GM18499 (cell line): ENCODE data around the gene PNPT1.
"Not testable (repeated sequence)": the region's sequence is repeated elsewhere in the genome, so short reads cannot be mapped to it uniquely, and the experiment has no call there.

Experiments used
- ATAC-seq: cut with Tn5 transposase; IDR thresholded peaks from one replicate; pipeline ENCODE4 v1.9.1; 2021; ENCODE audit warnings: moderate number of reproducible peaks; ENCODE audit not compliant: insufficient read depth, unreplicated experiment

The PNPT1 gene

GRCh38 chr2:55692740-55693139 lies 904 bp downstream of the PNPT1 start:
- ATAC-seq, result not testable (repeated sequence)

- ATAC-seq, result no peak
Measured at GRCh38 chr2:55672630-55673029, 21.0 kb downstream of the PNPT1 start.

DNA sequence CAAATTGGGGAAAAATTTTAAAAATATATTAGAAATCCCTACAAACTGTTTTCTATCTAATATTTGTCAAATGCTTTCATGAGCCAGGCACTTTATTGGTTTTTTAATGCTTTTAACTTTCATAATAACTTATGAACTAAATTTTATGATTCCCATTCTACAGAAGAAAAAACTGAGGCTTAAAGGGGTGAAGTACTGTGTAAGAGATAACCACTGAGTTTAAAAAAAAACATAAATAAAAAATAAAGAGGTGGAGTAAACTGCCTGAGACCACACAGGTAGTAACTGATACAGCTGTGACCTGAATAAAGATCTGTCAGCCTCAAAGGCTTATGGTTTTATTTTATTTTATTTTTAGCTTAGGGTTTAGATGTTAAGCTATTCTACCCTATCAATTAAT lies 24.7 kb downstream of the PNPT1 start:
- no peak for ATAC-seq

DNA sequence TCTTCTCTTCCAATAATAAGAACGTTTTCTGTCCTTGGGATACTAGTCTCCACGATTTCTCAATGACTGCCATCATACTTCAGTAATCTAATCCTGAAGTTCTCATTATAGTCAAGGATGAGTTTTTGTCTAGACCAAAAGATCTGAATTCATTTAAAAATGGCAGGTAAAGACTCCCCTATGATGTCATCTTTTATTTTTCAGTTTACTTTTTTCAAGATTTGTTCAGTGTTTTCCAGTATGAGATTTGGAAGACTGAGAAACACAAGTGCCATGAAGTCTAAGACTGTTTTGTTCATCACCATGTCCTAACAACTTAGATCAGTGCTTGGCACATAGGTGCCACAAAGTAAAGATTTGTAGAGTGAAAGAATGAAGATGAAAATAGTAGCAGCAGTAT lies 40.4 kb downstream of the PNPT1 start:
- no peak for ATAC-seq

GRCh38 chr2:55649211-55649610 lies 44.4 kb downstream of the PNPT1 start:
- ATAC-seq, result no peak

DNA sequence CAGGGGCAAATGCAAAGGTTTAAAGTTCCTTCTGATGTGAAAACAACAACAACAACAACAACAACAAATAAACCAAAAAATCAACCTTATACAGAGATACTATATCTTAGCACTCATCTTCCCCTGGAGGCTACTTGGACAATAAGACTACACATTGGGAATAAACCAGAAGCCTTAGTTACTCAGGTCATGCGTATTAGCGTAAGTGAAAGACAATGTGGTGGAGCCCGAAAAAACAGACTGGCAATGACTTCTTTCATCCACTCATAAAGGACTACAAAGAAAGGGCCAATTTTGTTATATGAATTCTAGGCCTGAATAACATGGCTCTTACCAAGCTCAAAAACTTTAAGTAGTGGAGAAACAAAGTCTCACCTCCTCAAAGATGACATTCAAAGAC lies 56.8 kb downstream of the PNPT1 start:
- no peak for ATAC-seq

DNA sequence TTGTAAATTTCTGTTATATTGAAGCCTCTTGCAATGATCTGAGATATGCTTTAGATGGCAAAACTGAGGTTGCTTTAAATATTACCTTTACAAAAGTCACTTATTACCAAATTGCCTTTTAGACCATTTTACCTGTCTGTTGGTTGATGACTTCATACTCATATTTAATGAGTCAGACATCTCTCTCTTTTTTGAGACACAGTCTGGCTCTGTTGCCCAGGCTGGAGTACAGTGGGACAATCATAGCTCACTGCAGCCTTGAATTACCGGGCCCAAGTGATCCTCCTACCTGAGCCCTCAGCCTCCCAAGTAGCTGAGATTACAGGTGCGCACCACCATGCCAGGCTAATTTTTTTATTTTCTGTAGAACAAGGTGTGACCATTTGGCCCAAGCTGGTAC lies 64.7 kb downstream of the PNPT1 start:
- no peak for ATAC-seq

- ATAC-seq, result no peak
Measured at GRCh38 chr2:55627915-55628314, 65.7 kb downstream of the PNPT1 start.

GRCh38 chr2:55621802-55622201 lies 71.8 kb downstream of the PNPT1 start:
- ATAC-seq, result no peak

DNA sequence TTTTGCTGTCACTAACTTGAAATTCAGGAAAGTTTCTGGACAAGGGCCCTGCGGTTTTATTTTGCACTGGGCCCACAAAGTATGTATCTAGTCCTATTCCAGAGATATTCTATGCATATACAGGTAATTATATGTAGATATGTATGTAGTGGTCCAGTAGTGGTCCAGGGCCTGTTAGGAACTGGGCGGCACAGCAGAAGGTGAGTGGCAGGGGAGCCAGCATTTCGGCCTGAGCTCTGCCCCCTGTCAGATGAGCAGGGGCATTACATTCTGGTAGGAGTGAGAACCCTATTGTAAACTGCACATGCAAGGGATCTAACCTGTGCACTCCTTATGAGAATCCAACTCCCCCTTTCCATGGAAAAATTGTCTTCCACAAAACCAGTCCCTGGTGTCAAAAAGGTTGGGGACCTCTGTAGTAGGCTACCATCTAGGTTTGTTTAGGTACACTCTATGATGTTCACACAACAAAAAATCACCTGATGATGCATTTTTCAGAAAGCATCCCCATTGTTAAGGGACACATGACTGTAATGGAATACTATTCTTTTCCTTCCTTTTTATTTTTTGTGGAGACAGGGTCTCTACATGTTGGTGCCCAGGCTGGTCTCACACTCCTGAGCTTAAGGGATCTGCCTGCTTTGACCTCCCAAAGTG lies 73.4 kb downstream of the PNPT1 start:
- ATAC-seq, result no peak

DNA sequence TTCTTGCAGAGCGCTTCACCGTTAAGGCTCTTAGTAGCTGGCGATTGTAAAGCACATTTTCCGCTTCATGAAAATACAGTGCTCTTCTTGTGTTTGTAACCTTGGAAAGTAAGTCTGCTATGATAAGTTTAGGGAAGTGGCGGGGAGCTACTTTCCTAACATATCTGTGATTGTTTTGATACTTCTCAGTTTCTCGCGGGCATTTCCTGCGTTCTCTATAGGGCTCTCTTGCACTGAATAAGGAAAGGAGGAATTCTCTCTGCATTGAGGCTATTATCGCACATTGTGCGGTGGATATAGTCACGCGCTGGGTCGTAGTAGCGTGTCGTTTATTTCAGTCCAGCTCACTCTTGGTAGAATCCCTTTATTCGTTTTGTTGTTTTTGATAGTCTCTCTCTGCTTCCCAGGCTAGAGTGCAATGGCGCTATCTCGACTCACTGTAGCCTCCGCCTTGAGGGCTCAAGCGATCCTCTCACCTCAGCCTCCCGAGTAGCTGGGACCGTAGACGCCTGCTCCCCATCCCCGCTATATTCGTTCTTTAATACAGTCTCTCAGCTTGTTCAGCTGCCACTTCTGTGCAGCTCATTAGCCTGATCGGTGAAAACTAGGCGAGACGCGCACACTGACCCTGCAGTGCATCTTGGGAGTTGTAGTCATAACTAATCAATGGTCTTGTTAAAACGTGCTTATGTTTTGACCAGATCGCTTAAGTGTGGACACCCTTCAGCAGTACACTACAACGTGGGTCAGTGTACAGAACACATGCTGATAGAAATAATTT lies 75.2 kb downstream of the PNPT1 start:
- peak; percentile 32 for ATAC-seq

DNA sequence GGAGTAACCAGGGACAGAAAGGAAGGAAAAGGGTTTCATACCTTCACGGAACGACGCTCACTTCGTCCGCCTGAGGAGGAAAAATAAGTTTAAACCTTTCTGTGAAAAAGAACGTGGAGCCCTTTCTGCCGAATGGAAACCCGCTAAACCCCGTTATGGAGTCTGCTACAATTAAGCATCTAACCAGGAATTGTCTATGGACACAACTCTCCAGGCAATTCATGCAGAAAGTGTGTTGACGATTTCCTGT lies 75.7 kb downstream of the PNPT1 start:
- ATAC-seq, result no peak

- ATAC-seq, result peak; percentile 61
Measured at GRCh38 chr2:55617175-55618024, 76.2 kb downstream of the PNPT1 start, which contains the start of gene PPP4R3B. PPP4R3B (minus strand) TSS chr2:55617622; CDS start chr2:55617285, 337 bp downstream.

GRCh38 chr2:55616551-55617174 lies 77.0 kb downstream of the PNPT1 start:
- ATAC-seq, result no peak

- no peak for ATAC-seq
Measured at GRCh38 chr2:55611997-55612396, 81.6 kb downstream of the PNPT1 start.

GRCh38 chr2:55610954-55611743 lies 82.5 kb downstream of the PNPT1 start:
- no peak for ATAC-seq

GRCh38 chr2:55609938-55610578 lies 83.6 kb downstream of the PNPT1 start:
- no peak for ATAC-seq

GRCh38 chr2:55609193-55609794 lies 84.3 kb downstream of the PNPT1 start:
- ATAC-seq, result no peak

GRCh38 chr2:55607717-55608116 lies 85.9 kb downstream of the PNPT1 start:
- no peak for ATAC-seq
